Immature natural killer cell (primary cell): ENCODE measurements around the gene GULP1. TPM values are rescaled to one million over a fixed set of nuclear protein-coding genes. Genes with fewer than 3 reads are reported as not detected.

Experiments used
- DNase-seq, 3 donors: peaks; one replicate each; pipeline ENCODE4 v3.0.0; 2022; ENCODE audit warnings: mixed read lengths in 1 of 3
- H3K27ac Mint-ChIP-seq, 6 donors: one replicate each; pipeline ENCODE4 v1.8.0; 2020; ENCODE audit warnings: mixed read lengths in 6 of 6, mild to moderate bottlenecking in 5 of 6, inconsistent platforms in 4 of 6, moderate library complexity in 3 of 6
- H3K27me3 Mint-ChIP-seq, 3 donors: one replicate each; pipeline ENCODE4 v1.8.0; 2020 to 2021; ENCODE audit warnings: low read depth in 3 of 3, mild to moderate bottlenecking in 3 of 3, mixed read lengths in 3 of 3, moderate library complexity in 3 of 3, inconsistent platforms in 1 of 3
- H3K36me3 Mint-ChIP-seq, 3 donors: one replicate each; pipeline ENCODE4 v1.8.0; 2020; ENCODE audit warnings: mixed read lengths in 3 of 3, inconsistent platforms in 2 of 3, mild to moderate bottlenecking in 2 of 3
- H3K4me1 Mint-ChIP-seq, 2 donors: one replicate each; pipeline ENCODE4 v1.8.0; 2020; ENCODE audit warnings: inconsistent platforms in 2 of 2, mild to moderate bottlenecking in 2 of 2, mixed read lengths in 2 of 2, moderate library complexity in 1 of 2
- H3K4me3 Mint-ChIP-seq, 5 donors: one replicate each; pipeline ENCODE4 v1.8.0; 2020; ENCODE audit warnings: mild to moderate bottlenecking in 5 of 5, mixed read lengths in 5 of 5, inconsistent platforms in 3 of 5, moderate library complexity in 3 of 5
- H3K9me3 Mint-ChIP-seq, 6 donors: one replicate each; pipeline ENCODE4 v1.8.0; 2020; ENCODE audit warnings: mild to moderate bottlenecking in 6 of 6, mixed read lengths in 6 of 6, inconsistent platforms in 4 of 6, moderate library complexity in 3 of 6
- polyA plus RNA-seq, 3 donors: library from polyadenylated mRNA; unstranded; fragments of 300-500 nt; fragmentation: Illumina TruSeq; gene quantifications; one replicate each; pipeline ENCODE4 v1.2.3, GENCODE V29; 2021

GULP1 gene
- polyA plus RNA-seq = not detected

GRCh38 chr2:188291617-188292347 is at the start of gene GULP1:
Gene GULP1 (plus strand): TSS chr2:188291874. CDS start chr2:188477703, 185,829 bp downstream.
- Mint-ChIP-seq H3K4me1 (no peaks in the 10 kb centered on the region), H3K9me3 (peaks cover 6 to 33% (median 20%) of the 10 kb centered on the region in 6 donors), H3K36me3 (peaks cover 0 to 3% (median 3%) of the 10 kb centered on the region in 3 donors), H3K27ac (no peak within 1 kb of the TSS), H3K4me3 (no peak within 1 kb of the TSS), H3K27me3 (peaks cover 0 to 5% (median 2%) of the 10 kb centered on the region in 3 donors)
- no peak for DNase-seq

GRCh38 chr2:188243381-188243780 is 48.3 kb upstream of the GULP1 start:
- no peak overlapping the region for H3K4me3 Mint-ChIP-seq
- H3K36me3 Mint-ChIP-seq = no peaks in the 10 kb centered on the region
- no peak overlapping the region for H3K27ac Mint-ChIP-seq
- DNase-seq = no peak
- H3K27me3 Mint-ChIP-seq = no peaks in the 10 kb centered on the region
- H3K4me1 Mint-ChIP-seq = no peaks in the 10 kb centered on the region
- peaks cover 1 to 38% (median 12%) of the 10 kb centered on the region in 6 donors for H3K9me3 Mint-ChIP-seq

- H3K9me3 Mint-ChIP-seq = peaks cover 1 to 28% (median 11%) of the 10 kb centered on the region in 6 donors
- H3K36me3 Mint-ChIP-seq = no peaks in the 10 kb centered on the region
- no peak for DNase-seq
- no peaks in the 10 kb centered on the region for H3K4me1 Mint-ChIP-seq
- H3K4me3 Mint-ChIP-seq = no peak overlapping the region
- H3K27me3 Mint-ChIP-seq = no peaks in the 10 kb centered on the region
- H3K27ac Mint-ChIP-seq = no peak overlapping the region
Measured at GRCh38 chr2:188244383-188244782, 47.3 kb upstream of the GULP1 start.

- no peaks in the 10 kb centered on the region for H3K27me3 Mint-ChIP-seq
- H3K9me3 Mint-ChIP-seq = peaks cover 0 to 30% (median 11%) of the 10 kb centered on the region in 6 donors
- no peak overlapping the region for H3K4me3 Mint-ChIP-seq
- no peak for DNase-seq
- H3K36me3 Mint-ChIP-seq = no peaks in the 10 kb centered on the region
- H3K4me1 Mint-ChIP-seq = no peaks in the 10 kb centered on the region
- H3K27ac Mint-ChIP-seq = no peak overlapping the region
Measured at GRCh38 chr2:188245230-188245629, 46.4 kb upstream of the GULP1 start.

- Mint-ChIP-seq H3K36me3 (no peaks in the 10 kb centered on the region), H3K4me3 (no peak overlapping the region), H3K9me3 (peaks cover 0 to 37% (median 23%) of the 10 kb centered on the region in 6 donors)
Measured at GRCh38 chr2:188248513-188248912, 43.2 kb upstream of the GULP1 start.

GRCh38 chr2:188251034-188251433 is 40.6 kb upstream of the GULP1 start:
- H3K36me3 Mint-ChIP-seq = no peaks in the 10 kb centered on the region
- no peaks in the 10 kb centered on the region for H3K4me1 Mint-ChIP-seq
- no peak for DNase-seq
- H3K4me3 Mint-ChIP-seq = no peak overlapping the region
- no peak overlapping the region for H3K27ac Mint-ChIP-seq
- H3K9me3 Mint-ChIP-seq = peaks cover 0 to 51% (median 21%) of the 10 kb centered on the region in 6 donors
- H3K27me3 Mint-ChIP-seq = no peaks in the 10 kb centered on the region

More at GRCh38 chr2:188248513-188248912, 43.2 kb upstream of the GULP1 start:
- H3K27ac Mint-ChIP-seq = no peak overlapping the region
- no peak for DNase-seq
- H3K4me1 Mint-ChIP-seq = no peaks in the 10 kb centered on the region
- H3K27me3 Mint-ChIP-seq = no peaks in the 10 kb centered on the region

- Mint-ChIP-seq H3K4me3 (no peak overlapping the region), H3K4me1 (no peaks in the 10 kb centered on the region), H3K27ac (no peak overlapping the region), H3K9me3 (peaks cover 3 to 28% (median 10%) of the 10 kb centered on the region in 6 donors), H3K36me3 (no peaks in the 10 kb centered on the region), H3K27me3 (peaks cover 0 to 1% (median 0%) of the 10 kb centered on the region in 3 donors)
- no peak for DNase-seq
Measured at GRCh38 chr2:188256420-188256819, 35.3 kb upstream of the GULP1 start.

GRCh38 chr2:188265315-188265714 is 26.4 kb upstream of the GULP1 start:
- no peak for DNase-seq
- Mint-ChIP-seq H3K9me3 (peaks cover 3 to 10% (median 7%) of the 10 kb centered on the region in 6 donors), H3K27ac (no peak overlapping the region), H3K27me3 (peaks cover 0 to 1% (median 0%) of the 10 kb centered on the region in 3 donors), H3K4me1 (no peaks in the 10 kb centered on the region), H3K4me3 (no peak overlapping the region), H3K36me3 (no peaks in the 10 kb centered on the region)

GRCh38 chr2:188267776-188268175 is 23.9 kb upstream of the GULP1 start:
- Mint-ChIP-seq H3K27ac (no peak overlapping the region), H3K27me3 (no peaks in the 10 kb centered on the region), H3K4me1 (no peaks in the 10 kb centered on the region), H3K36me3 (no peaks in the 10 kb centered on the region), H3K9me3 (peaks cover 1 to 14% (median 9%) of the 10 kb centered on the region in 6 donors), H3K4me3 (no peak overlapping the region)
- DNase-seq = no peak

- H3K27ac Mint-ChIP-seq = no peak overlapping the region
- peaks cover 1 to 18% (median 11%) of the 10 kb centered on the region in 6 donors for H3K9me3 Mint-ChIP-seq
- H3K36me3 Mint-ChIP-seq = no peaks in the 10 kb centered on the region
- DNase-seq = no peak
- no peaks in the 10 kb centered on the region for H3K27me3 Mint-ChIP-seq
- H3K4me1 Mint-ChIP-seq = no peaks in the 10 kb centered on the region
- H3K4me3 Mint-ChIP-seq = no peak overlapping the region
Measured at GRCh38 chr2:188269004-188269403, 22.7 kb upstream of the GULP1 start.

GRCh38 chr2:188272121-188272520 is 19.6 kb upstream of the GULP1 start:
- H3K27me3 Mint-ChIP-seq = no peaks in the 10 kb centered on the region
- no peak for DNase-seq
- H3K27ac Mint-ChIP-seq = no peak overlapping the region
- no peaks in the 10 kb centered on the region for H3K36me3 Mint-ChIP-seq
- no peak overlapping the region for H3K4me3 Mint-ChIP-seq
- peaks cover 0 to 29% (median 17%) of the 10 kb centered on the region in 6 donors for H3K9me3 Mint-ChIP-seq
- no peaks in the 10 kb centered on the region for H3K4me1 Mint-ChIP-seq

GRCh38 chr2:188274274-188274673 is 17.4 kb upstream of the GULP1 start:
- H3K4me3 Mint-ChIP-seq = no peak overlapping the region
- H3K36me3 Mint-ChIP-seq = no peaks in the 10 kb centered on the region
- no peaks in the 10 kb centered on the region for H3K27me3 Mint-ChIP-seq
- DNase-seq = peak in 1 of 3 donors; percentile 0
- no peak overlapping the region for H3K27ac Mint-ChIP-seq
- peaks cover 0 to 30% (median 14%) of the 10 kb centered on the region in 6 donors for H3K9me3 Mint-ChIP-seq
- H3K4me1 Mint-ChIP-seq = no peaks in the 10 kb centered on the region

GRCh38 chr2:188276255-188276654 is 15.4 kb upstream of the GULP1 start:
- Mint-ChIP-seq H3K4me1 (no peaks in the 10 kb centered on the region), H3K27me3 (no peaks in the 10 kb centered on the region), H3K9me3 (peaks cover 0 to 36% (median 14%) of the 10 kb centered on the region in 6 donors), H3K4me3 (no peak overlapping the region), H3K36me3 (no peaks in the 10 kb centered on the region), H3K27ac (no peak overlapping the region)
- DNase-seq = no peak

GRCh38 chr2:188277786-188278185 is 13.9 kb upstream of the GULP1 start:
- Mint-ChIP-seq H3K9me3 (peaks cover 0 to 35% (median 15%) of the 10 kb centered on the region in 6 donors), H3K36me3 (no peaks in the 10 kb centered on the region), H3K27me3 (peaks cover 0 to 1% (median 0%) of the 10 kb centered on the region in 3 donors), H3K4me1 (no peaks in the 10 kb centered on the region), H3K4me3 (no peak overlapping the region), H3K27ac (no peak overlapping the region)
- no peak for DNase-seq
